ENCODE results near the gene MYH14.

GRCh38 chr19:50209131-50209530 is 5.7 kb downstream of the MYH14 start:
- TF ChIP-seq CTCF (IDR thresholded peaks at IDR 0.05; ENCODE audit: low read depth, low read length, poor library complexity, severe bottlenecking) (no peak), EZH2phosphoT487 (IDR thresholded peaks at IDR 0.05; ENCODE audit: borderline replicate concordance, low read length) (no peak)

Data from DOHH2 (cell line).